KMS-11 (cell line): ENCODE measurements around the gene UPK1A.

Source experiments
- H2AFZ ChIP-seq: fragments of 200-600 bp; sonication (generic); 2 replicates; pipeline ENCODE4 v1.6.1; 2016; ENCODE audit warnings: antibody characterized with exemption, mixed run types, low read depth
- H3K27ac ChIP-seq: fragments of 200-600 bp; sonication (generic); 2 replicates; pipeline ENCODE4 v1.6.1; 2016; ENCODE audit warnings: mild to moderate bottlenecking, mixed run types
- H3K27me3 ChIP-seq: fragments of 200-600 bp; sonication (generic); 2 replicates; pipeline ENCODE4 v1.6.1; 2017; ENCODE audit warnings: mild to moderate bottlenecking, low read depth, mixed run types, moderate library complexity; ENCODE audit not compliant: insufficient read depth
- H3K36me3 ChIP-seq: fragments of 200-600 bp; sonication (generic); 2 replicates; pipeline ENCODE4 v1.6.1; 2017; ENCODE audit warnings: mild to moderate bottlenecking, mixed run types; ENCODE audit not compliant: insufficient read depth
- H3K4me1 ChIP-seq: fragments of 200-600 bp; sonication (generic); 2 replicates; pipeline ENCODE4 v1.6.1; 2016; ENCODE audit warnings: mild to moderate bottlenecking, low read depth, mixed run types; ENCODE audit not compliant: poor library complexity, severe bottlenecking
- H3K4me2 ChIP-seq: fragments of 200-600 bp; sonication (generic); 2 replicates; pipeline ENCODE4 v1.7.0; 2016; ENCODE audit warnings: mild to moderate bottlenecking, mixed run types
- H3K4me3 ChIP-seq: fragments of 200-600 bp; sonication (generic); IDR thresholded peaks from 2 replicates; pipeline ENCODE4 v1.6.1; 2017; ENCODE audit warnings: low read depth, low read length, mixed read lengths; ENCODE audit not compliant: insufficient read depth
- H3K79me2 ChIP-seq: fragments of 200-600 bp; sonication (generic); 2 replicates; pipeline ENCODE4 v1.6.1; 2016; ENCODE audit warnings: low read depth, mixed run types; ENCODE audit not compliant: insufficient read depth
- H3K9ac ChIP-seq: fragments of 200-600 bp; sonication (generic); 2 replicates; pipeline ENCODE4 v1.6.1; 2016; ENCODE audit warnings: mild to moderate bottlenecking, mixed run types
- H4K20me1 ChIP-seq: fragments of 200-600 bp; sonication (generic); 2 replicates; pipeline ENCODE4 v1.6.1; 2016; ENCODE audit warnings: mild to moderate bottlenecking, mixed run types; ENCODE audit not compliant: insufficient read depth
- CTCF ChIP-seq: fragments of 200-600 bp; sonication (generic); conservative IDR thresholded peaks from 2 replicates; pipeline ENCODE4 v1.6.1; 2017; ENCODE audit warnings: low read depth, mild to moderate bottlenecking, antibody characterized with exemption, low read length, moderate library complexity, mixed read lengths

UPK1A gene

GRCh38 chr19:35663981-35664380 is 2.3 kb upstream of the UPK1A start:
- Histone ChIP-seq H3K4me2 (no peak overlapping the region), H3K79me2 (no peaks in the 10 kb centered on the region), H3K4me1 (no peaks in the 10 kb centered on the region), H3K27ac (no peak overlapping the region), H3K27me3 (peaks cover 23% of the 10 kb centered on the region; the same call in 1 of the 2 replicates), H3K36me3 (no peaks in the 10 kb centered on the region), H3K9ac (no peak overlapping the region), H4K20me1 (no peaks in the 10 kb centered on the region), H3K4me3 (no peak overlapping the region), H2AFZ (no peak overlapping the region)
- TF ChIP-seq CTCF = no peak

- no peak for TF ChIP-seq CTCF
Measured at GRCh38 chr19:35665157-35665556, 1.2 kb upstream of the UPK1A start.

GRCh38 chr19:35665604-35666003 is 713 bp upstream of the UPK1A start:
- TF ChIP-seq CTCF = no peak
- Histone ChIP-seq H3K4me2 (no peak overlapping the region), H3K79me2 (no peaks in the 10 kb centered on the region), H3K36me3 (no peaks in the 10 kb centered on the region), H4K20me1 (no peaks in the 10 kb centered on the region), H2AFZ (no peak overlapping the region), H3K4me1 (no peaks in the 10 kb centered on the region), H3K4me3 (no peak overlapping the region), H3K27ac (no peak overlapping the region), H3K27me3 (peaks cover 33% of the 10 kb centered on the region; the same call in 1 of the 2 replicates), H3K9ac (no peak overlapping the region)

More at GRCh38 chr19:35665157-35665556, 1.2 kb upstream of the UPK1A start:
- H2AFZ ChIP-seq = no peak overlapping the region
- H4K20me1 ChIP-seq = no peaks in the 10 kb centered on the region
- no peaks in the 10 kb centered on the region for H3K79me2 ChIP-seq
- no peaks in the 10 kb centered on the region for H3K36me3 ChIP-seq
- peaks cover 33% of the 10 kb centered on the region; the same call in 1 of the 2 replicates for H3K27me3 ChIP-seq
- no peak overlapping the region for H3K4me3 ChIP-seq
- no peaks in the 10 kb centered on the region for H3K4me1 ChIP-seq
- H3K27ac ChIP-seq = no peak overlapping the region
- H3K9ac ChIP-seq = no peak overlapping the region
- no peak overlapping the region for H3K4me2 ChIP-seq

- H3K36me3 ChIP-seq = no peaks in the 10 kb centered on the region
- H3K4me2 ChIP-seq = no peak overlapping the region
- no peak for TF ChIP-seq CTCF
- no peak overlapping the region for H3K27ac ChIP-seq
- peaks cover 56% of the 10 kb centered on the region for H3K27me3 ChIP-seq
- H3K9ac ChIP-seq = no peak overlapping the region
- no peak overlapping the region for H2AFZ ChIP-seq
- H3K79me2 ChIP-seq = no peaks in the 10 kb centered on the region
- H4K20me1 ChIP-seq = no peaks in the 10 kb centered on the region
- no peaks in the 10 kb centered on the region for H3K4me1 ChIP-seq
- no peak overlapping the region for H3K4me3 ChIP-seq
Measured at GRCh38 chr19:35669566-35669965, 3.2 kb downstream of the UPK1A start.
